ENCODE results near the gene EFCAB6. TPM values are rescaled to one million over a fixed set of nuclear protein-coding genes. Genes with fewer than 3 reads are reported as not detected.

The EFCAB6 gene
- total RNA-seq, 2 experiments from 2014 or later: 0.27 to 0.29 TPM

DNA sequence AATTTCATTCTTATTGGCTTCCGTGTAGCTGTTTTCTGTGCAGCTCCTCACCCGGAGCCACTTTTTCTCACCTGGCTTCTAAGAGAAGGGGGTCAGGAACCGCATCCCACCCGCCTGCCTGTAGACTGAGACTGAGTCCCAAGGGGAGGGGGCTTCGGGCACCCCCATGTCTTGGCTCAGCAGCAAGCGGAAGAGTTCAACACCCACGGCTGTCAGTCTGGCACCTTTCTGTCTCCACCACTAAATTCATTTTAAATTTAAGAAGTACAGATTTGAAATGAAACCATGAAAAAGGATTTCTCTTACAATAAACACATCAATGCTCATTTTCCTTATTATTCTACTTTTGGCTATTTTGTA lies 66.7 kb downstream of the EFCAB6 start:
- no peaks in the 10 kb centered on the region for H3K4me1 Mint-ChIP-seq (ENCODE audit: low read depth)
- CTCF ChIA-PET: no interaction called here

DNA sequence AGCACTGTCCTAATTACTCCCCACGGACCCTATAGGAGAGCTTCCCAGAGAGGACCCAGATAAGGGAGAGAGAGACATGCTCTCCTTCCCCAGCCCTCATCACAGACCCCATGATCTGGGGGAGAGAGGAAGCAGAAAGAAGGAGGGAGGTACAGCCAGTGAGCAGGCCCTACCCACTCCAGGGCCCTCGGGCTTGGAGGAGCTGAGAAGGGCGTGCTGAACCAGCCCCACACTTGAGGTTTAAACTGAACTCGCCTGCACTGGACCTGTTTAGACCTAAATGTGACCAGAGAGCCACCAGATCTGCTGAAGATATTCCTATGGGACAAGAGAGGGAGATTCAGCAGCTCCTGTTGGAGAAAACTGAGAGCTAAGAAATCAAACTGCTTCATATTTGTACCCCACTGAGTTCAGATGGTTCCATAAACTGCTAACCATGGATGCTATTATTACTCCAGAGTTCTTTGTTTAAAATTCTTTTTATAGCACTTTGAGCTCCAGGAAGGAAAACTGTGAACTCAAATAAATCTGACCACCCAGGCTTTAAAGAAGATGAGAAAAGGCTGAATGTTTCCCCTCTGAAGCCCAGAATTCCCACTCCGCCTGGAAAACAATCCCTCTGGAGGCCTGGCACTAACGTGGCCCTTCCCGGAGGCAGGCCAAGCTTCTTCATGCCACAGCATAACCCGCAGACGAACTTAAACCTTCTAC lies 67.2 kb downstream of the EFCAB6 start:
- Mint-ChIP-seq H3K27me3 (peaks cover 22% of the 10 kb centered on the region), H3K36me3 (no peaks in the 10 kb centered on the region), H3K27ac (no peak overlapping the region), H3K4me3 (no peak overlapping the region), H3K9me3 (no peaks in the 10 kb centered on the region), H3K4me1 (ENCODE audit: low read depth) (no peaks in the 10 kb centered on the region)
- ChIA-PET POLR2A (no interaction called here), CTCF (no interaction called here)
- intact Hi-C loops (cut with micrococcal nuclease): no loop called here
- no peak for DNase-seq

More for the DNA sequence above, 66.7 kb downstream of the EFCAB6 start:
- DNase-seq: no peak
- intact Hi-C loops (cut with micrococcal nuclease): no loop called here
- no peak overlapping the region for H3K27ac Mint-ChIP-seq
- no peaks in the 10 kb centered on the region for H3K36me3 Mint-ChIP-seq
- H3K4me3 Mint-ChIP-seq: no peak overlapping the region
- peaks cover 24% of the 10 kb centered on the region for H3K27me3 Mint-ChIP-seq
- no peaks in the 10 kb centered on the region for H3K9me3 Mint-ChIP-seq
- POLR2A ChIA-PET: no interaction called here

GRCh38 chr22:43743929-43744643 lies 68.0 kb downstream of the EFCAB6 start:
- peaks cover 19% of the 10 kb centered on the region for H3K27me3 Mint-ChIP-seq
- no peak overlapping the region for H3K27ac Mint-ChIP-seq
- no peaks in the 10 kb centered on the region for H3K4me1 Mint-ChIP-seq (ENCODE audit: low read depth)
- no peaks in the 10 kb centered on the region for H3K36me3 Mint-ChIP-seq
- H3K4me3 Mint-ChIP-seq: no peak overlapping the region
- POLR2A ChIA-PET: no interaction called here
- intact Hi-C loops (cut with micrococcal nuclease): no loop called here
- CTCF ChIA-PET: no interaction called here
- H3K9me3 Mint-ChIP-seq: no peaks in the 10 kb centered on the region
- DNase-seq: no peak

DNA sequence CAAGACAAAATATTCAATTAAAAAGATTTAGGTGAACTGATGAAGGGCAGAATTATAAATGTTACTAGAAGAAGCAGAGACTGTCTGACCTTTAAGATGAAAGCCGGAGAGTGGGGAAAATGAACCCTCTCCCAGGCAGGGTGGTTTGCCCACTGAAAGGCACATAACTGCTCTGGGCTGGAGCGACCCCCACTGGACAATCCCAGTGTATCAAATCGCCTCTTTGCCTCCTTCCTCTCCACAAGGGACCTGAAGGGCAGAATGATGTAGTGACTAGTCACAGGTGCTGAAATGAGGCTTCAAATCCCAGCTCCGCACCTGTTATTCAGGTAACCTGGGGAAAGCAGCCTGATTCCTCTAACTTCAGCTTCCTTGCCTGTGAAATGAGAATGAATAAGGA lies 69.0 kb downstream of the EFCAB6 start:
- Mint-ChIP-seq H3K36me3 (no peaks in the 10 kb centered on the region), H3K9me3 (no peaks in the 10 kb centered on the region), H3K4me1 (ENCODE audit: low read depth) (no peaks in the 10 kb centered on the region), H3K27ac (no peak overlapping the region), H3K27me3 (peaks cover 15% of the 10 kb centered on the region), H3K4me3 (no peak overlapping the region)
- DNase-seq: no peak
- intact Hi-C loops (cut with micrococcal nuclease): no loop called here
- ChIA-PET CTCF (no interaction called here), POLR2A (no interaction called here)

GRCh38 chr22:43742154-43742950 lies 69.8 kb downstream of the EFCAB6 start:
- POLR2A ChIA-PET: no interaction called here
- H3K4me3 Mint-ChIP-seq: no peak overlapping the region
- no peaks in the 10 kb centered on the region for H3K36me3 Mint-ChIP-seq
- DNase-seq: no peak
- no peak overlapping the region for H3K27ac Mint-ChIP-seq
- intact Hi-C loops (cut with micrococcal nuclease): no loop called here
- peaks cover 12% of the 10 kb centered on the region for H3K27me3 Mint-ChIP-seq
- CTCF ChIA-PET: no interaction called here
- H3K9me3 Mint-ChIP-seq: no peaks in the 10 kb centered on the region
- no peaks in the 10 kb centered on the region for H3K4me1 Mint-ChIP-seq (ENCODE audit: low read depth)

DNA sequence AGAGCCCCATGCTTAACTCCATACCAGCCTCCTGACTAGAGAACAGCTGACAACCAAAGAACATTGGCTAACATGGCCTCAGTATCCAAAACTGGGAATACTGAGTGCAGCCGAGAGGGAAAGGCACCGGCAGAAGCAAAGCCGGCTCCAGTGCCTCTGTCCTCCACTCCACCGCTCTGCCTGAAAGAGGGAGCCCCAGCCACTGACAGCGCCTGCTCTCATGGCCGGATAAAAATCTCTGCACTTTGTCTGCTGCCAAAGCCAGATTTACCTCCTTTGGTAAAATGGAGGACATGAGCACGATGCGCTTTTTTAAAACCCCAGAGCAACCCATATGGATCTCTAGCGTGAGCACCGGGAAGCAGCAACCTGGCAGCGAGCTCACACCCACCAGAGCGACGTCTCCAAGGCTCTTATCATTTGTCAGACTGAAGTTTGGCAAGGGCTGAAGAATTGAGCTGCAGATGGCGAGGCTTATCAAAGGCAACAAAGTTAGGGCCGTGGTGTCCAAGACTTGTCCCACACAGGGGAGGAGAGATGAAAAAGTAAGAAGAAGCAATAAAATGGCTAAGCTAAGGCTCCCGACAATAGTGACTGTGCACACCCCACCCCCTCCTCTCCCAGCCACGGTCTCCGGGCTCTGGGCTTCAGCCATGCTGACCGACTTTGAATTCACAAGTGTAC lies 71.4 kb downstream of the EFCAB6 start:
- Mint-ChIP-seq H3K4me1 (ENCODE audit: low read depth) (no peaks in the 10 kb centered on the region), H3K9me3 (no peaks in the 10 kb centered on the region), H3K36me3 (no peaks in the 10 kb centered on the region), H3K27me3 (peaks cover 9% of the 10 kb centered on the region), H3K27ac (no peak overlapping the region), H3K4me3 (no peak overlapping the region)
- DNase-seq: no peak
- CTCF ChIA-PET: no interaction called here
- POLR2A ChIA-PET: no interaction called here
- intact Hi-C loops (cut with micrococcal nuclease): no loop called here

GRCh38 chr22:43739851-43740379 lies 72.2 kb downstream of the EFCAB6 start:
- intact Hi-C loops (cut with micrococcal nuclease): no loop called here
- Mint-ChIP-seq H3K4me3 (no peak overlapping the region), H3K36me3 (no peaks in the 10 kb centered on the region), H3K4me1 (ENCODE audit: low read depth) (no peaks in the 10 kb centered on the region), H3K27ac (no peak overlapping the region), H3K27me3 (peaks cover 7% of the 10 kb centered on the region), H3K9me3 (no peaks in the 10 kb centered on the region)
- DNase-seq: no peak
- ChIA-PET CTCF (no interaction called here), POLR2A (no interaction called here)

DNA sequence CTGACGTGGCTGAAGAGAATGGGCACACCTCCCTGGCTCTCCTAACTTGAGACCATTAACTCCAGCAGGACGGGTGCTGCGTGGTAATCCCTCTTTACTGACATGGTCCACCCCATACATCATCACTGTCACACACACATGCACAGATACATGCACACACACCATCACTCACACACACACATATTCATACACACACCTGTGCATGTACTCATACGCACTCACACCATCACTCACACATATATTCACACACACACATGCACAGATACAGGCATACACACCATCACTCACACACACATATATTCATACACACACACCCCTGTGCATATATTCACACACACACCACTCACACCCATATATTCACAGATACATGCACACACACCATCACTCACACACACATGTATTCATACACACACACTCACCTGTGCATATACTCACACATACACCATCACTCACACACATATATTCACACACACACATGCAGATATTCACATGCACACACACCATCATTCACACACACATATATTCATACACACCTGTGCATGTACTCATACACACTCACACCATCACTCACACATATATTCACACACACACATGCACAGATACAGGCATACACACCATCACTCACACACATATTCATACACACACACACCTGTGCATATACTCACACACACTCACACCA lies 74.8 kb downstream of the EFCAB6 start:
- POLR2A ChIA-PET: no interaction called here
- H3K4me1 Mint-ChIP-seq (ENCODE audit: low read depth): no peaks in the 10 kb centered on the region
- intact Hi-C loops (cut with micrococcal nuclease): no loop called here
- no peak overlapping the region for H3K27ac Mint-ChIP-seq
- no peak overlapping the region for H3K4me3 Mint-ChIP-seq
- no peaks in the 10 kb centered on the region for H3K36me3 Mint-ChIP-seq
- CTCF ChIA-PET: no interaction called here
- H3K27me3 Mint-ChIP-seq: no peaks in the 10 kb centered on the region
- H3K9me3 Mint-ChIP-seq: no peaks in the 10 kb centered on the region
- no peak for DNase-seq

- no peak for DNase-seq
- Mint-ChIP-seq H3K9me3 (no peaks in the 10 kb centered on the region), H3K27ac (no peak overlapping the region), H3K4me1 (ENCODE audit: low read depth) (no peaks in the 10 kb centered on the region), H3K27me3 (no peaks in the 10 kb centered on the region), H3K36me3 (no peaks in the 10 kb centered on the region), H3K4me3 (no peak overlapping the region)
- intact Hi-C loops (cut with micrococcal nuclease): no loop called here
- ChIA-PET POLR2A (no interaction called here), CTCF (no interaction called here)
These were observed 75.5 kb downstream of the EFCAB6 start for GRCh38 chr22:43736651-43737050.

DNA sequence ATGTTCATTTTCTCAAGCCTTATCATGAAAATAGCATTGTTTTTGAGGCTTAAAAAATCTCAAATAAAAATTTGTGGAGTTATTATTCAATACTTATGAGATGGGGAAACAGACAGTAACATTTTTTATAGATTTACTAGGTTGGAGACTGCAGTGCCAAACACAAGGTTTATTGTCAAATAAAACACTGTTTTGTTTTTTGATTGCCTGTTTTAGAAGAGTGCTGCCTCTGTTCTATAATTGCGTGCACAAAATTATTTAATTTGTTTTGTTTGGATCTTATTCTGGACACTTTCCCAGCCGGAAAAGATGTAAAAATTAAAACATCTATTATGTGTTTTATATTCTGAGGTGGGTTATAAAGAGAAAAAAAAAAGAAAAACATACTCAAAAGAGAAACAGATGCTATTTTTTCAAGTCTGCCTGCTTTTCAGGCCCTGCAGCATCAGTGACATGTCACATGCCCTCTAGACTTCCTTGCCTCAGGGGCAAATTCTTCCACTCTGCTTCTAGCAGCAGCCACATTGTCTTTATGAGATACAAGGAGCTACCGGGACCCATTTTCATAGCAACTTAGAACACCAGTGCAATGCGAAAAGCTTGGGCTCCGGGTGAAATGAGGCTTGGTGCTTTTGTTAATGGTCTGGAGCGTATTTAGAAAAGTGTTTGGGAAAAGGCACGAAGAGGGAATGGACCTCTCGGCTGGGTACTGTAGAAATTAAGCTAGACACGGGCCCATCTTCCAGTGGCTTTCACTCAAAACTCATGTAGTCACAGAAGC lies 77.5 kb downstream of the EFCAB6 start:
- CTCF ChIA-PET: no interaction called here
- Mint-ChIP-seq H3K4me3 (no peak overlapping the region), H3K27me3 (peaks cover 3% of the 10 kb centered on the region), H3K4me1 (ENCODE audit: low read depth) (no peaks in the 10 kb centered on the region), H3K36me3 (no peaks in the 10 kb centered on the region), H3K9me3 (no peaks in the 10 kb centered on the region), H3K27ac (no peak overlapping the region)
- POLR2A ChIA-PET: no interaction called here
- intact Hi-C loops (cut with micrococcal nuclease): no loop called here
- DNase-seq: no peak

GRCh38 chr22:43733138-43733537 lies 79.0 kb downstream of the EFCAB6 start:
- no peak overlapping the region for H3K4me3 Mint-ChIP-seq
- H3K36me3 Mint-ChIP-seq: no peaks in the 10 kb centered on the region
- peaks cover 9% of the 10 kb centered on the region for H3K27me3 Mint-ChIP-seq
- H3K27ac Mint-ChIP-seq: no peak overlapping the region
- POLR2A ChIA-PET: no interaction called here
- no peaks in the 10 kb centered on the region for H3K4me1 Mint-ChIP-seq (ENCODE audit: low read depth)
- CTCF ChIA-PET: no interaction called here
- intact Hi-C loops (cut with micrococcal nuclease): no loop called here
- DNase-seq: no peak
- H3K9me3 Mint-ChIP-seq: no peaks in the 10 kb centered on the region
